Measurements from ENCODE around the gene RBM10. TPM values are rescaled to one million over a fixed set of nuclear protein-coding genes. Genes with fewer than 3 reads are reported as not detected.
A peak's percentile ranks its signal among the peaks of the same experiment; 100 is the strongest.

RBM10 gene
- total and polyA plus RNA-seq, 9 of the 15 experiments (the other 6 are each of a cell fraction or from before 2014, with no cell fraction given) = 1.1 to 61.7 (median 31.5) TPM

DNA sequence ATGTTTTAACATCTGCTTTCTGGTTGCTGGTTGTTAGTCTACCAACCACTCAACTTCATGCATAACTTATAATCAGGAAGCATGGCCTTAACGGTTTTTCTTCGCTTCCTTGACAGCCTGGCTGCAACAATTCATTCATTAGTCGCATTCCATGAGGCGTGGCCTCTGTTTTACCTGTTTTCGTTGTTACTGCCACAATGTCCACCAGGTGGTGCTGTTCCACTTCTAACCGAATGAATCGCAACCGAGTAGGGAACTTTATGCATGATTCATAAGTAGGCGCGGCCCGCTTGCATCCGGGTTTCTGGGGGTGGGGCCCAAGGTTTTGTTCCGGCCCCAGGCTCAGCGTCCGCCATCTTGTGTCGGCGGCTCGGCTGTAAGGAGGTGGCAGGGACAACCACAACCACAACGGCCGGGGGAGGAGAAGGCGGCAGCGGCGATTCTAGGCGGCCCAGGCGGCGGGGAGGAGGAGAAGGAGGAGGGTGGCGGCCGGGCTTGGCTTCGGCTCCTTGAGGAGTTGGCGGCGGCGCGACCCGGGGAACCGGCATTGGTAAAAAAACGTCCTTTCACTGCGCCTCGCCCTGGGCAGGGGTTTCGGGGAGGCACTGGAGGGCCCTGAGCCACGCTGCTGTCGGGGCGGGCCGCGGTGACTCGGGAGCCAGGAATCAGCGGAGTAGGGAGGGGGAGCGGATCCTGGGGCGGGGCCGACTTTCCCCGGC, 48.6 kb downstream of the RBM10 start, which contains the start of gene UBA1 (continued):
- TF ChIP-seq, protein P1, sequence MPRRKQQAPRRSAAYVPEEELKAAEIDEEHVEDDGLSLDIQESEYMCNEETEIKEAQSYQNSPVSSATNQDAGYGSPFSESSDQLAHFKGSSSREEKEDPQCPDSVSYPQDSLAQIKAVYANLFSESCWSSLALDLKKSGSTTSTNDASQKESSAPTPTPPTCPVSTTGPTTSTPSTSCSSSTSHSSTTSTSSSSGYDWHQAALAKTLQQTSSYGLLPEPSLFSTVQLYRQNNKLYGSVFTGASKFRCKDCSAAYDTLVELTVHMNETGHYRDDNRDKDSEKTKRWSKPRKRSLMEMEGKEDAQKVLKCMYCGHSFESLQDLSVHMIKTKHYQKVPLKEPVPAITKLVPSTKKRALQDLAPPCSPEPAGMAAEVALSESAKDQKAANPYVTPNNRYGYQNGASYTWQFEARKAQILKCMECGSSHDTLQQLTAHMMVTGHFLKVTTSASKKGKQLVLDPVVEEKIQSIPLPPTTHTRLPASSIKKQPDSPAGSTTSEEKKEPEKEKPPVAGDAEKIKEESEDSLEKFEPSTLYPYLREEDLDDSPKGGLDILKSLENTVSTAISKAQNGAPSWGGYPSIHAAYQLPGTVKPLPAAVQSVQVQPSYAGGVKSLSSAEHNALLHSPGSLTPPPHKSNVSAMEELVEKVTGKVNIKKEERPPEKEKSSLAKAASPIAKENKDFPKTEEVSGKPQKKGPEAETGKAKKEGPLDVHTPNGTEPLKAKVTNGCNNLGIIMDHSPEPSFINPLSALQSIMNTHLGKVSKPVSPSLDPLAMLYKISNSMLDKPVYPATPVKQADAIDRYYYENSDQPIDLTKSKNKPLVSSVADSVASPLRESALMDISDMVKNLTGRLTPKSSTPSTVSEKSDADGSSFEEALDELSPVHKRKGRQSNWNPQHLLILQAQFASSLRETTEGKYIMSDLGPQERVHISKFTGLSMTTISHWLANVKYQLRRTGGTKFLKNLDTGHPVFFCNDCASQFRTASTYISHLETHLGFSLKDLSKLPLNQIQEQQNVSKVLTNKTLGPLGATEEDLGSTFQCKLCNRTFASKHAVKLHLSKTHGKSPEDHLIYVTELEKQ (CRISPR knock-in tag; IDR thresholded peaks at IDR 0.05) = no peak
- TF ChIP-seq, protein P2, sequence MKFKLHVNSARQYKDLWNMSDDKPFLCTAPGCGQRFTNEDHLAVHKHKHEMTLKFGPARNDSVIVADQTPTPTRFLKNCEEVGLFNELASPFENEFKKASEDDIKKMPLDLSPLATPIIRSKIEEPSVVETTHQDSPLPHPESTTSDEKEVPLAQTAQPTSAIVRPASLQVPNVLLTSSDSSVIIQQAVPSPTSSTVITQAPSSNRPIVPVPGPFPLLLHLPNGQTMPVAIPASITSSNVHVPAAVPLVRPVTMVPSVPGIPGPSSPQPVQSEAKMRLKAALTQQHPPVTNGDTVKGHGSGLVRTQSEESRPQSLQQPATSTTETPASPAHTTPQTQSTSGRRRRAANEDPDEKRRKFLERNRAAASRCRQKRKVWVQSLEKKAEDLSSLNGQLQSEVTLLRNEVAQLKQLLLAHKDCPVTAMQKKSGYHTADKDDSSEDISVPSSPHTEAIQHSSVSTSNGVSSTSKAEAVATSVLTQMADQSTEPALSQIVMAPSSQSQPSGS (CRISPR knock-in tag; IDR thresholded peaks at IDR 0.05) = no peak
- TF ChIP-seq SMARCA5 (IDR thresholded peaks at IDR 0.05) = no peak
- TF ChIP-seq SNRNP70 (optimal IDR thresholded peaks at IDR 0.05; ENCODE audit: low read depth, low read length) = no peak
- TF ChIP-seq, protein P3, sequence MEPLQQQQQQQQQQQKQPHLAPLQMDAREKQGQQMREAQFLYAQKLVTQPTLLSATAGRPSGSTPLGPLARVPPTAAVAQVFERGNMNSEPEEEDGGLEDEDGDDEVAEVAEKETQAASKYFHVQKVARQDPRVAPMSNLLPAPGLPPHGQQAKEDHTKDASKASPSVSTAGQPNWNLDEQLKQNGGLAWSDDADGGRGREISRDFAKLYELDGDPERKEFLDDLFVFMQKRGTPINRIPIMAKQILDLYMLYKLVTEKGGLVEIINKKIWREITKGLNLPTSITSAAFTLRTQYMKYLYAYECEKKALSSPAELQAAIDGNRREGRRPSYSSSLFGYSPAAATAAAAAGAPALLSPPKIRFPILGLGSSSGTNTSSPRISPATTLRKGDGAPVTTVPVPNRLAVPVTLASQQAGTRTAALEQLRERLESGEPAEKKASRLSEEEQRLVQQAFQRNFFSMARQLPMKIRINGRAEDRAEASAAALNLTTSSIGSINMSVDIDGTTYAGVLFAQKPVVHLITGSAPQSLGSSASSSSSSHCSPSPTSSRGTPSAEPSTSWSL (CRISPR knock-in tag; IDR thresholded peaks at IDR 0.05; ENCODE audit: borderline replicate concordance) = no peak
- TF ChIP-seq RBM25 (IDR thresholded peaks at IDR 0.05; ENCODE audit: low read depth, low read length, severe bottlenecking) = no peak
- no peak for TF ChIP-seq ZNF347 (CRISPR knock-in tag; IDR thresholded peaks at IDR 0.05; ENCODE audit: low read depth)
- TF ChIP-seq NR2C1 (IDR thresholded peaks at IDR 0.05) = no peak
- TF ChIP-seq NR2C1 (tag; IDR thresholded peaks at IDR 0.05) = no peak
- TF ChIP-seq, protein P4, sequence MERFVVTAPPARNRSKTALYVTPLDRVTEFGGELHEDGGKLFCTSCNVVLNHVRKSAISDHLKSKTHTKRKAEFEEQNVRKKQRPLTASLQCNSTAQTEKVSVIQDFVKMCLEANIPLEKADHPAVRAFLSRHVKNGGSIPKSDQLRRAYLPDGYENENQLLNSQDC (CRISPR knock-in tag; IDR thresholded peaks at IDR 0.05) = no peak
- no peak for TF ChIP-seq TRIM28 (IDR thresholded peaks at IDR 0.05)
- no peak for TF ChIP-seq HEY1 (CRISPR knock-in tag; IDR thresholded peaks at IDR 0.05; ENCODE audit: borderline replicate concordance)
- no peak for TF ChIP-seq ZNF589 (CRISPR knock-in tag; IDR thresholded peaks at IDR 0.05; ENCODE audit: low read depth)
- peak; percentile 74 to 97 (median 93) for TF ChIP-seq YY1 (IDR thresholded peaks at IDR 0.05; ENCODE audit: borderline replicate concordance in 1 of 3, control insufficient read depth in 1 of 3, extremely low read depth in 1 of 3, insufficient read depth in 3 of 3, insufficient read length in 1 of 3, insufficient replicate concordance in 2 of 3, low read depth in 1 of 3, low read length in 2 of 3)
- TF ChIP-seq, protein P5, sequence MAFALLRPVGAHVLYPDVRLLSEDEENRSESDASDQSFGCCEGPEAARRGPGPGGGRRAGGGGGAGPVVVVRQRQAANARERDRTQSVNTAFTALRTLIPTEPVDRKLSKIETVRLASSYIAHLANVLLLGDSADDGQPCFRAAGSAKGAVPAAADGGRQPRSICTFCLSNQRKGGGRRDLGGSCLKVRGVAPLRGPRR (CRISPR knock-in tag; IDR thresholded peaks at IDR 0.05) = no peak
- peak; percentile 78; the same call in 1 of the 2 replicates for TF ChIP-seq ESRRA (IDR thresholded peaks at IDR 0.05; ENCODE audit: borderline replicate concordance, low read depth)
- peak; percentile 83 for TF ChIP-seq POLR2H (tag; IDR thresholded peaks at IDR 0.05; ENCODE audit: low read depth)
- no peak for TF ChIP-seq MYNN (IDR thresholded peaks at IDR 0.05)
- no peak for TF ChIP-seq MYNN (CRISPR knock-in tag; IDR thresholded peaks at IDR 0.05)
